GM12873 (cell line): Measurements from ENCODE around the gene TGM3.

Experiments
- TF ChIP-seq, protein P1 (sequence below): IDR thresholded peaks from 2 replicates; pipeline ENCODE4 v1.5.1; 2012; ENCODE audit warnings: low read depth, mild to moderate bottlenecking, moderate library complexity, low read length, control low read depth; ENCODE audit not compliant: insufficient read depth; ENCODE audit errors: missing control alignments

TGM3 gene

DNA sequence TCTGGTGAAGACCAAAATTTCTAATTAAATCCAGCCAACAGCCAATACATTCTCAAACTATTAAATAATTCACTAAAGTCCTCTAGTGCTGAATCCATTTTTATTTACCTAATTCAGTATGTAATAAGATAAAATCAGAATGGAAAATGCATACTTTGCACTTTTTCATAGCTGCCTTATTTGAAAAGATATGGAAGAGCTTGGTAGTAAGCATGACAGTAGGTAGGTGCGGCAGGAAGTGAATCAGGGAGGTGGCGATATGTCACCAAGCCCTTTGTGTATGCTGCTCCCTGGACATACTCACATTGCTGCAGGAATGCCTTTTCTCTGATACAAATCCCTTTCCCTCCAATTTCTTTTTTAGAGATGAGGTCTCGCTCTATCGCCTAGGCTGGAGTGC, 10.2 kb upstream of the TGM3 start:
- TF ChIP-seq, protein P1, sequence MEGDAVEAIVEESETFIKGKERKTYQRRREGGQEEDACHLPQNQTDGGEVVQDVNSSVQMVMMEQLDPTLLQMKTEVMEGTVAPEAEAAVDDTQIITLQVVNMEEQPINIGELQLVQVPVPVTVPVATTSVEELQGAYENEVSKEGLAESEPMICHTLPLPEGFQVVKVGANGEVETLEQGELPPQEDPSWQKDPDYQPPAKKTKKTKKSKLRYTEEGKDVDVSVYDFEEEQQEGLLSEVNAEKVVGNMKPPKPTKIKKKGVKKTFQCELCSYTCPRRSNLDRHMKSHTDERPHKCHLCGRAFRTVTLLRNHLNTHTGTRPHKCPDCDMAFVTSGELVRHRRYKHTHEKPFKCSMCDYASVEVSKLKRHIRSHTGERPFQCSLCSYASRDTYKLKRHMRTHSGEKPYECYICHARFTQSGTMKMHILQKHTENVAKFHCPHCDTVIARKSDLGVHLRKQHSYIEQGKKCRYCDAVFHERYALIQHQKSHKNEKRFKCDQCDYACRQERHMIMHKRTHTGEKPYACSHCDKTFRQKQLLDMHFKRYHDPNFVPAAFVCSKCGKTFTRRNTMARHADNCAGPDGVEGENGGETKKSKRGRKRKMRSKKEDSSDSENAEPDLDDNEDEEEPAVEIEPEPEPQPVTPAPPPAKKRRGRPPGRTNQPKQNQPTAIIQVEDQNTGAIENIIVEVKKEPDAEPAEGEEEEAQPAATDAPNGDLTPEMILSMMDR, result no peak

DNA sequence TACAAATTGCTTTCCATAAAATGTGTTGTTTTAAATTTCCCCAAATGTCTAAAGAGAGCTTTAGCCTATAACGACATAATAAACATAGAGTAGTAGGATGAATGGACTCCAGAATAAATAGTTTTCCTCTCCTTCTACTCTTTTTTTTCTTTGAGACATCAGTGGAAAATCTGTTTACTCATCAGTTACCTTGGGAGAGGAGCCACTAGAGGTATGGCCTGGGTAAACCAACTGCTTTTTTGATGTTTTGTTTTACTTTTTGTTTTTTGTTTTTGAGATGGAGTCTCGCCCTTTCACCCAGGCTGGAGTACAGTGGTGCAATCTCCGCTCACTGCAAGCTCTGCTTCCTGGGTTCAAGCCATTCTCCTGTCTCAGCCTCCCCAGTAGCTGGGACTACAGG, 8.3 kb upstream of the TGM3 start:
- TF ChIP-seq, protein P1, result no peak

DNA sequence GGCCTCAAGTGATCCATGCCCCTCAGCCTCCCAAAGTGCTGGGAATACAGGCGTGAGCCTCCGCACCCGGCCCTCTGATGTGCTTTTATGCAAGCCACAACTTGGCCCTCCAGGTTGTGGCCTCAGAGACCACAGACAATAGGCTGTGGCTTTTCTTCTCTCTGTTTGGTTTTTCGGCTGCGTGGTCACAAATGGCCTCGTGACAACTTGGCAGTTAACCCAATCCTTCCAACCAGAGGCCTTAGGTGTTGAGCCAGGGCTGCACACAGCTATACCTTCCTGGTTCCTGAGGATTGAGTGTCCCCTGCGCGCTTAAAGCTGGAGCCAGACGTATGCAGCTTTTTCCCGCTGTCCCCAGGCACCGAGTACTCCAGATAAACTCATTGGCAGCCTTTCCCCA, 6.3 kb upstream of the TGM3 start:
- TF ChIP-seq, protein P1, result no peak

DNA sequence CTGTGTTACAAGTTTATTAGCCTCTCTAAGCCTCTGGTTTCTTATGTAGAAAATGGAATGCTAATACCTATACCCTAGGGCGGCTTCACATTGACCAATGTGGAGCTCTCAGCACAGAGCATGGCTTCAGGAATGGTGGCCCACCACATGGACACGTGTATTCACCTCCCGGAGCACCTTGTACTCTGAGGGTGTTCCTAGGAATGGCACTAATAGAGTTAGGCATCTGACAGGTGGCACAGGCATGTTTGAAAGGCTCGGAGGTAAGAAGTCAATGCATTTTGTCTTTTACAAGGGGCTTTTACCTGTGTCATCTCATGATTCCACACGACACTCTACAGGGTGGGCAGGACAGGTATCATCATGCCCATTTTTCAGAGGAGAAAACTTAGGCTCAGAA, 5.3 kb upstream of the TGM3 start:
- TF ChIP-seq, protein P1, result no peak

DNA sequence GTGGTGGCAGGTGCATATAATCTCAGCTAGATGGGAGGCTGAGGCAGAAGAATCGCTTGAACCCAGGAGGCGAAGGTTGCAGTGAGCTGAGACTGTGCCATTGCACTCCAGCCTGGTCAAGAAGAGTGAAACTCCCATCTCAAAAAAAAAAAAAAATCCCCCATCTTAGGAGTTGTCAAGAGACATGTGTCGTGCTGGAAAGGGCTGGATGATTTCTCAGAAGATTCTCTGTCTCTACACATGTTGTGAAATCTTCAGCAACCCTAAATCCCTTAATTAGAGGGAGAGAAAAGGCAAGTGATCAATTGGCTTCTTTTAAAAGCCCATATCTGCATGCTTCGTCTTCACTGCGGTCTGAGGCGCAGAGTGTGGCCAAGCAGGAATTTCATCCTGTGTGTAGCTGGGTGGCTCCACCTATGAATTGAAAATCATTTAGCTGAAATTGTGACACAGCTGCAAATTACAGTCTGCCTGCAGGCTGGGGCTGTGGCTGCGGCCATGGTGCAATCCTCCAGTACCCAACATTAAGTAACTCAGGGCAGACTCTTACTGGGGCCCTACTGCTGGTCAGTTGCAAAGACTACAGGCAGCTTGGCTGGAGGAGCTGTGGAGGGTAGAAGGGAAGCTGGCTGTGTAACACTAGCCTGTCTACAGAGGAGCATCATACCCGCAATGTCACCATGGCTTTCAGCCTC, 3.2 kb upstream of the TGM3 start:
- TF ChIP-seq, protein P1, result no peak

DNA sequence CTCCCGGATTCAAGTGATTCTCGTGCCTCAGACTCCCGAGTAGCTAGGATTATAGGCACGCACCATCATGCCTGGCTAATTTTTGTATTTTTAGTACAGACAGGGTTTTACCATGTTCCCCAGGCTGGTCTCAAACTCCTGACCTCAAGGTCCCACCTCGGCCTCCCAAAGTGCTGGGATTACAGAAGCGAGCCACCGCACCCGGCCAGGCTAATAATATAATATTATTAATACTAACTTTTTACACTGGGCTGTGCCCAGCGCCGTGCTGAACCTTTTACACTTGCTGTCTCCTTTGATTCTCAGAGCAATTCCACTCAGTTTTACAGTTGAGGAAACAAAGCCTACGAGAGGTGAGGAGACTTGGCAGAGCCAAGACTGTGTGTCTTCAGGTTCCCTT, 2.3 kb upstream of the TGM3 start:
- TF ChIP-seq, protein P1, result no peak

DNA sequence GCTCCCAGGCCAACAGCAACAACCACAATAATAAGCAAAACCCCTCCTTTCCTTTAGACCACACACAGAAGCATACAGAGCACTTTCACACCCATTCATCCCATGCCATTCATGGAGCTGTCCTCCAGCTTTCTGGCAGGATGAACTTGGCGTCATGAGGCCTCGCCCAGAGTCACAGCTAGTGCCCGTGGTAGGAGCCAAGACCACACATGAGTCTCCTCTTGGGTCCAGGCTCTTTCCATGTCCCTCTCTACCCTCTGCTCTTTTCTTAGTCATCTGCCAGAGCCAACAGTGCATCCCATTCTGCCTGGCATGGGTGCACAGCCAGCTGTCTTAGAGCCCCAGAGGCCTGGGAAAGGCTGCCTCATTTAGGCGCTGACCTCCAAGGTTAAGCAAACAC, 1.8 kb upstream of the TGM3 start:
- TF ChIP-seq, protein P1, result no peak
